HCT116 (cell line): Measurements from ENCODE around the gene MYORG. TPM values are rescaled to one million over a fixed set of nuclear protein-coding genes. Genes with fewer than 3 reads are reported as not detected.

Experiments
- ATAC-seq: fragments of 200-7000 bp; cut with Tn5 transposase; 2 replicates; pipeline ENCODE4 v1.9.1; 2020; ENCODE audit warnings: mild to moderate bottlenecking, moderate library complexity
- BruUV-seq: library from RNA; stranded (reverse); fragments of 400-500 nt; replicated peaks from 2 replicates; lab custom pipeline; 2021; lab: Mats Ljungman, UMichigan
- CTCF ChIA-PET: fragments of 300-600 bp; sonication (Branson Sonifier 250); formaldehyde crosslinking; loops from one replicate; lab custom pipeline; 2021; ENCODE audit warnings: antibody characterized with exemption; lab: Charles Lee
- POLR2A ChIA-PET: fragments of 300-600, 350-600 bp; sonication (Branson Sonifier 250); formaldehyde crosslinking; loops from one replicate; lab custom pipeline; 2021; ENCODE audit warnings: antibody characterized with exemption; lab: Charles Lee
- RAD21 ChIA-PET, 2 experiments: fragments of 300-600 bp; sonication (Branson Sonifier 250); formaldehyde crosslinking; loops; one replicate each; lab custom pipeline; 2023; ENCODE audit warnings: low total read pairs in 2 of 2; ENCODE audit not compliant: uncharacterized antibody in 2 of 2, unreplicated experiment in 2 of 2, low non-redundant PET in 1 of 2; lab: Charles Lee
- DNase-seq: peaks from one replicate; pipeline ENCODE4 v3.0.0-alpha.2; 2010; ENCODE audit warnings: low read depth, low spot score
- H2AFZ ChIP-seq: fragments of 200-600 bp; shearing (Covaris generic), sonication (generic); 2 replicates; pipeline ENCODE4 v1.6.1; 2017; ENCODE audit warnings: low read depth, mixed run types, mixed read lengths, antibody characterized with exemption, low read length; ENCODE audit not compliant: poor library complexity, severe bottlenecking
- H3K27ac ChIP-seq: 2 replicates; pipeline ENCODE4 v1.5.1; 2012; ENCODE audit warnings: low read depth, low read length
- H3K27me3 ChIP-seq: fragments of 200-600 bp; sonication (generic); 2 replicates; pipeline ENCODE4 v1.6.1; 2016; ENCODE audit warnings: mixed run types, low read length, mixed read lengths; ENCODE audit not compliant: insufficient read depth
- H3K36me3 ChIP-seq, 2 experiments: fragments of 200-500 bp in 1 of 2; fragments of 200-600 bp in 1 of 2; sonication (Bioruptor generic) in 1 of 2; sonication (generic) in 1 of 2; 2 replicates each; pipeline versions ENCODE4 v1.5.1 to v1.6.1; 2014 to 2016; ENCODE audit warnings: low read length in 2 of 2, inconsistent platforms in 1 of 2, mixed read lengths in 1 of 2, mixed run types in 1 of 2; ENCODE audit not compliant: insufficient read depth in 2 of 2, control insufficient read depth in 1 of 2
- H3K4me1 ChIP-seq, 2 experiments: fragments of 200-600 bp in 1 of 2; sonication (generic) in 1 of 2; 2 replicates each; pipeline versions ENCODE4 v1.5.1 to v1.6.1; 2012 to 2017; ENCODE audit warnings: low read length in 2 of 2, inconsistent platforms in 1 of 2, mild to moderate bottlenecking in 1 of 2, mixed read lengths in 1 of 2, mixed run types in 1 of 2, moderate library complexity in 1 of 2; ENCODE audit not compliant: insufficient read depth in 2 of 2, control insufficient read depth in 1 of 2
- H3K4me2 ChIP-seq: fragments of 200-600 bp; sonication (generic); 2 replicates; pipeline ENCODE4 v1.6.1; 2017; ENCODE audit warnings: mixed run types, low read length, mixed read lengths
- H3K4me3 ChIP-seq, 2 experiments: fragments of 200-600 bp in 1 of 2; sonication (generic) in 1 of 2; replicated peaks in 1 of 2; 2 replicates each; pipeline ENCODE4 v1.5.1; 2011 to 2016; ENCODE audit warnings: low read length in 2 of 2, control low read depth in 1 of 2, low read depth in 1 of 2, mild to moderate bottlenecking in 1 of 2, mixed read lengths in 1 of 2, mixed run types in 1 of 2
- H3K79me2 ChIP-seq: fragments of 200-600 bp; sonication (generic); 2 replicates; pipeline ENCODE4 v1.6.1; 2017; ENCODE audit warnings: mild to moderate bottlenecking, mixed run types, low read length, moderate library complexity, mixed read lengths; ENCODE audit not compliant: insufficient read depth
- H3K9ac ChIP-seq: fragments of 200-600 bp; sonication (generic); 2 replicates; pipeline ENCODE4 v1.6.1; 2016; ENCODE audit warnings: low read length, mixed read lengths
- H3K9me2 ChIP-seq: fragments of 200-600 bp; sonication (generic), shearing (Covaris generic); 2 replicates; pipeline ENCODE4 v1.6.1; 2017; ENCODE audit warnings: mixed run types, mild to moderate bottlenecking, moderate library complexity; ENCODE audit not compliant: insufficient read depth
- H3K9me3 ChIP-seq, 2 experiments: fragments of 200-500 bp in 1 of 2; fragments of 200-600 bp in 1 of 2; sonication (Bioruptor generic) in 1 of 2; sonication (generic) in 1 of 2; 2 replicates each; pipeline ENCODE4 v1.6.1; 2014 to 2017; ENCODE audit warnings: low read length in 2 of 2, mixed read lengths in 2 of 2, inconsistent platforms in 1 of 2, low read depth in 1 of 2, mild to moderate bottlenecking in 1 of 2, mixed run types in 1 of 2, moderate library complexity in 1 of 2; ENCODE audit not compliant: control insufficient read depth in 1 of 2, insufficient read depth in 1 of 2
- H4K20me1 ChIP-seq: fragments of 200-600 bp; sonication (generic), shearing (Covaris generic); 2 replicates; pipeline ENCODE4 v1.6.1; 2017; ENCODE audit warnings: mixed run types, mild to moderate bottlenecking, moderate library complexity; ENCODE audit not compliant: insufficient read depth
- CEBPB ChIP-seq: IDR thresholded peaks from 2 replicates; pipeline ENCODE4 v1.6.1; 2012; ENCODE audit warnings: low read depth
- ELF1 ChIP-seq: IDR thresholded peaks from 2 replicates; pipeline ENCODE4 v1.6.1; 2012; ENCODE audit warnings: low read depth, borderline replicate concordance
- EZH2 ChIP-seq: fragments of 200-600 bp; sonication (generic); IDR thresholded peaks from 2 replicates; pipeline ENCODE4 v1.6.1; 2017; ENCODE audit warnings: antibody characterized with exemption, mixed run types
- JUND ChIP-seq: IDR thresholded peaks from 2 replicates; pipeline ENCODE4 v1.6.1; 2012
- POLR2AphosphoS5 ChIP-seq: IDR thresholded peaks from 2 replicates; pipeline ENCODE4 v1.6.1; 2011; ENCODE audit warnings: mild to moderate bottlenecking, low read depth, low read length, moderate library complexity
- SIN3A ChIP-seq: IDR thresholded peaks from 2 replicates; pipeline ENCODE4 v1.6.1; 2012; ENCODE audit warnings: low read depth
- SRF ChIP-seq: IDR thresholded peaks from 2 replicates; pipeline ENCODE4 v1.6.1; 2012; ENCODE audit warnings: low read depth
- TCF7L2 ChIP-seq: IDR thresholded peaks from 2 replicates; pipeline ENCODE4 v1.7.0; 2011; ENCODE audit warnings: borderline replicate concordance, inconsistent platforms; ENCODE audit not compliant: insufficient read depth, insufficient read length; ENCODE audit errors: extremely low read depth
- YY1 ChIP-seq: IDR thresholded peaks from 2 replicates; pipeline ENCODE4 v1.6.1; 2011; ENCODE audit warnings: low read length, low read depth, moderate library complexity, mild to moderate bottlenecking; ENCODE audit not compliant: insufficient replicate concordance; ENCODE audit errors: extremely low read depth
- ZNF274 ChIP-seq: fragments of 200-500 bp; sonication (Bioruptor generic); IDR thresholded peaks from 2 replicates; pipeline ENCODE4 v1.6.1; 2014; ENCODE audit warnings: mild to moderate bottlenecking, low read depth, low read length, inconsistent platforms
- intact Hi-C: fragments of 100-400 bp; cut with micrococcal nuclease; formaldehyde crosslinking; loops from 2 replicates; pipeline ENCODE4 v1.10.0; 2022
- total RNA-seq: library from RNA; stranded (reverse); gene quantifications from one replicate; pipeline ENCODE4 v1.2.1, GENCODE V29; 2021; ENCODE audit not compliant: unreplicated experiment
- TF ChIP-seq, protein P1 (sequence below): IDR thresholded peaks from 2 replicates; pipeline ENCODE4 v1.6.1; 2011; ENCODE audit warnings: mild to moderate bottlenecking, low read length, moderate library complexity; ENCODE audit not compliant: insufficient replicate concordance; ENCODE audit errors: extremely low read depth
- TF ChIP-seq, protein P2 (sequence below): IDR thresholded peaks from 2 replicates; pipeline ENCODE4 v1.6.1; 2012; ENCODE audit warnings: low read depth
- TF ChIP-seq, protein P3 (sequence below), 3 experiments: fragments of 200-600 bp in 1 of 3; sonication (generic) in 1 of 3; IDR thresholded peaks in 2 of 3; conservative IDR thresholded peaks in 1 of 3; 2 replicates each; pipeline ENCODE4 v1.5.1; 2012 to 2017; ENCODE audit warnings: low read depth in 2 of 3, low read length in 2 of 3, antibody characterized with exemption in 1 of 3, borderline replicate concordance in 1 of 3, control low read depth in 1 of 3, mild to moderate bottlenecking in 1 of 3, mixed read lengths in 1 of 3, mixed run types in 1 of 3, moderate library complexity in 1 of 3; ENCODE audit not compliant: insufficient read depth in 1 of 3

The MYORG gene
- total RNA-seq, 1 experiment from 2014 or later, result 8.5 TPM

DNA sequence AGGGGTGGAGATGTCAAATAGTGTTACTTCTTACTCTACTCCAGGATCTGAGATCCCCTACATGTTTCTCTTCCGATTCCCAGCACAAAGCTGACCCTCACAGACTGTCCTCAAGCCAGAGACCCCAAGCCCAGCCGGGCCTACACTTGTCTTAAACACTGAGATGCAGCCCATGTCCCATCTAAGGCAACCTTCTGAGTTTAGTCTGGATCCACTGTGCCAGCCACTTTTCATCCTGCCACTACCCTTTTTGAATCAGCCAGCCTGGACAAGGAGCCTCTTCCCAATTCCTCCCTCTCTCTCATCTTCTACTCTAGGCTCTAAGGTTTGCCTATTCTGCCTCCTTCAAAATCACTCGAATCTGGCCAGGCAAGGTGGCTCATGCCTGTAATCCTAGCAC is 6.2 kb upstream of the MYORG start (continued):
- TF ChIP-seq, protein P1, sequence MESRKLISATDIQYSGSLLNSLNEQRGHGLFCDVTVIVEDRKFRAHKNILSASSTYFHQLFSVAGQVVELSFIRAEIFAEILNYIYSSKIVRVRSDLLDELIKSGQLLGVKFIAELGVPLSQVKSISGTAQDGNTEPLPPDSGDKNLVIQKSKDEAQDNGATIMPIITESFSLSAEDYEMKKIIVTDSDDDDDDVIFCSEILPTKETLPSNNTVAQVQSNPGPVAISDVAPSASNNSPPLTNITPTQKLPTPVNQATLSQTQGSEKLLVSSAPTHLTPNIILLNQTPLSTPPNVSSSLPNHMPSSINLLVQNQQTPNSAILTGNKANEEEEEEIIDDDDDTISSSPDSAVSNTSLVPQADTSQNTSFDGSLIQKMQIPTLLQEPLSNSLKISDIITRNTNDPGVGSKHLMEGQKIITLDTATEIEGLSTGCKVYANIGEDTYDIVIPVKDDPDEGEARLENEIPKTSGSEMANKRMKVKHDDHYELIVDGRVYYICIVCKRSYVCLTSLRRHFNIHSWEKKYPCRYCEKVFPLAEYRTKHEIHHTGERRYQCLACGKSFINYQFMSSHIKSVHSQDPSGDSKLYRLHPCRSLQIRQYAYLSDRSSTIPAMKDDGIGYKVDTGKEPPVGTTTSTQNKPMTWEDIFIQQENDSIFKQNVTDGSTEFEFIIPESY, result no peak
- TF ChIP-seq, protein P2, sequence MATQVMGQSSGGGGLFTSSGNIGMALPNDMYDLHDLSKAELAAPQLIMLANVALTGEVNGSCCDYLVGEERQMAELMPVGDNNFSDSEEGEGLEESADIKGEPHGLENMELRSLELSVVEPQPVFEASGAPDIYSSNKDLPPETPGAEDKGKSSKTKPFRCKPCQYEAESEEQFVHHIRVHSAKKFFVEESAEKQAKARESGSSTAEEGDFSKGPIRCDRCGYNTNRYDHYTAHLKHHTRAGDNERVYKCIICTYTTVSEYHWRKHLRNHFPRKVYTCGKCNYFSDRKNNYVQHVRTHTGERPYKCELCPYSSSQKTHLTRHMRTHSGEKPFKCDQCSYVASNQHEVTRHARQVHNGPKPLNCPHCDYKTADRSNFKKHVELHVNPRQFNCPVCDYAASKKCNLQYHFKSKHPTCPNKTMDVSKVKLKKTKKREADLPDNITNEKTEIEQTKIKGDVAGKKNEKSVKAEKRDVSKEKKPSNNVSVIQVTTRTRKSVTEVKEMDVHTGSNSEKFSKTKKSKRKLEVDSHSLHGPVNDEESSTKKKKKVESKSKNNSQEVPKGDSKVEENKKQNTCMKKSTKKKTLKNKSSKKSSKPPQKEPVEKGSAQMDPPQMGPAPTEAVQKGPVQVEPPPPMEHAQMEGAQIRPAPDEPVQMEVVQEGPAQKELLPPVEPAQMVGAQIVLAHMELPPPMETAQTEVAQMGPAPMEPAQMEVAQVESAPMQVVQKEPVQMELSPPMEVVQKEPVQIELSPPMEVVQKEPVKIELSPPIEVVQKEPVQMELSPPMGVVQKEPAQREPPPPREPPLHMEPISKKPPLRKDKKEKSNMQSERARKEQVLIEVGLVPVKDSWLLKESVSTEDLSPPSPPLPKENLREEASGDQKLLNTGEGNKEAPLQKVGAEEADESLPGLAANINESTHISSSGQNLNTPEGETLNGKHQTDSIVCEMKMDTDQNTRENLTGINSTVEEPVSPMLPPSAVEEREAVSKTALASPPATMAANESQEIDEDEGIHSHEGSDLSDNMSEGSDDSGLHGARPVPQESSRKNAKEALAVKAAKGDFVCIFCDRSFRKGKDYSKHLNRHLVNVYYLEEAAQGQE, result no peak
- TF ChIP-seq ZNF274 (no peak), ELF1 (no peak), EZH2 (no peak), CEBPB (no peak), POLR2AphosphoS5 (no peak)
- TF ChIP-seq, all 23 proteins: peak for 0

DNA sequence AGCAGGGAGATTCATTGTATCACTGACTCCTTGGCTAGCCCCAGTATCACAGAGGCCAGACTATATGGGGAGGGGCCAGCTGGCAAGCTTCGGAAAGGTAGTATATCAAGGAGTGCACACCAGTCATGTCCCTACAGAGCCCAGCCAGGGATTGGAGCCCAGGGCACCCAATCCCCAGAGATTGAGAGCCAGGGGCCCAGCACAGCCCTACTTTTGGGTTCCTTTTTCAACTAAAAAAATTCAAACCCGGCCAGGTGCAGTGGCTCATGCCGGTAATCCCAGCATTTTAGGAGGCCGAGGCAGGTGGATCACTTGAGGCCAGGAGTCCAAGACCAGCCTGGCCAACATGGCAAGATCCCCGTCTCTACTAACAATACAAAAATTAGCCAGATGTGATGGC is 5.4 kb upstream of the MYORG start:
- H3K9me3 ChIP-seq, result no peaks in the 10 kb centered on the region
- DNase-seq (no peak), ATAC-seq (no peak)
- H3K4me3 ChIP-seq, result no peak overlapping the region
- H2AFZ ChIP-seq, result no peak overlapping the region
- H3K9ac ChIP-seq, result no peak overlapping the region
- H3K9me2 ChIP-seq, result no peaks in the 10 kb centered on the region
- ChIA-PET POLR2A (no interaction called here), RAD21 (no interaction called here), CTCF (no interaction called here)
- H3K79me2 ChIP-seq, result no peaks in the 10 kb centered on the region
- H3K4me2 ChIP-seq, result no peak overlapping the region
- no peaks in the 10 kb centered on the region for H4K20me1 ChIP-seq
- BruUV-seq, result no TSS peak
- peaks cover 16 to 30% of the 10 kb centered on the region in 2 experiments; a peak in 3 of 4 replicates for H3K4me1 ChIP-seq
- TF ChIP-seq YY1 (no peak), SIN3A (no peak), TCF7L2 (no peak), ELF1 (no peak), CEBPB (no peak), JUND (no peak), SRF (no peak)
- TF ChIP-seq, protein P3, sequence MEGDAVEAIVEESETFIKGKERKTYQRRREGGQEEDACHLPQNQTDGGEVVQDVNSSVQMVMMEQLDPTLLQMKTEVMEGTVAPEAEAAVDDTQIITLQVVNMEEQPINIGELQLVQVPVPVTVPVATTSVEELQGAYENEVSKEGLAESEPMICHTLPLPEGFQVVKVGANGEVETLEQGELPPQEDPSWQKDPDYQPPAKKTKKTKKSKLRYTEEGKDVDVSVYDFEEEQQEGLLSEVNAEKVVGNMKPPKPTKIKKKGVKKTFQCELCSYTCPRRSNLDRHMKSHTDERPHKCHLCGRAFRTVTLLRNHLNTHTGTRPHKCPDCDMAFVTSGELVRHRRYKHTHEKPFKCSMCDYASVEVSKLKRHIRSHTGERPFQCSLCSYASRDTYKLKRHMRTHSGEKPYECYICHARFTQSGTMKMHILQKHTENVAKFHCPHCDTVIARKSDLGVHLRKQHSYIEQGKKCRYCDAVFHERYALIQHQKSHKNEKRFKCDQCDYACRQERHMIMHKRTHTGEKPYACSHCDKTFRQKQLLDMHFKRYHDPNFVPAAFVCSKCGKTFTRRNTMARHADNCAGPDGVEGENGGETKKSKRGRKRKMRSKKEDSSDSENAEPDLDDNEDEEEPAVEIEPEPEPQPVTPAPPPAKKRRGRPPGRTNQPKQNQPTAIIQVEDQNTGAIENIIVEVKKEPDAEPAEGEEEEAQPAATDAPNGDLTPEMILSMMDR (IDR thresholded peaks at IDR 0.05 in 2 of 3, conservative IDR thresholded peaks at IDR 0.05 in 1 of 3; ENCODE audit: borderline replicate concordance in 1 of 3, insufficient read depth in 1 of 3, low read depth in 2 of 3, low read length in 2 of 3), result no peak
- H3K36me3 ChIP-seq, result no peaks in the 10 kb centered on the region
- no peak overlapping the region for H3K27ac ChIP-seq
- intact Hi-C loops, result no loop called here
- H3K27me3 ChIP-seq, result no peaks in the 10 kb centered on the region
